K562 (cell line): Measurements from ENCODE around the gene ZNF791. TPM values are rescaled to one million over a fixed set of nuclear protein-coding genes. Genes with fewer than 3 reads are reported as not detected.
A peak's percentile ranks its signal among the peaks of the same experiment; 100 is the strongest.
"Not testable (repeated sequence)": the region's sequence is repeated elsewhere in the genome, so short reads cannot be mapped to it uniquely, and the experiment has no call there.

Experiments used
- ATAC-seq: fragments of 200-7000 bp; cut with Tn5 transposase; 3 replicates; pipeline ENCODE4 v1.9.1; 2020; ENCODE audit warnings: moderate library complexity
- BruUV-seq: library from RNA; stranded (reverse); fragments of 400-500 nt; replicated peaks from 2 replicates; lab custom pipeline; 2021; lab: Mats Ljungman, UMichigan
- CTCF ChIA-PET: fragments of 300-600 bp; formaldehyde crosslinking; extraction: SDS; loops from one replicate; lab custom pipeline; 2021; ENCODE audit warnings: low intra/inter-chr PET ratio; lab: Yijun Ruan, JAX
- POLR2A ChIA-PET: fragments of 300-600, 350-650 bp; sonication (Branson Sonifier 250); formaldehyde crosslinking; extraction: SDS; loops from one replicate; lab custom pipeline; 2021; ENCODE audit warnings: antibody characterized with exemption, inconsistent platforms; lab: Yijun Ruan, JAX
- DNase-seq, 4 experiments: peaks; one replicate each; pipeline versions ENCODE4 v3.0.0 to v3.0.0-alpha.2; 2011 to 2018; ENCODE audit warnings: low spot score in 3 of 4, mixed read lengths in 3 of 4; ENCODE audit errors: extremely low read depth in 1 of 4
- FAIRE-seq: peaks from 2 replicates; lab custom pipeline; 2011; peaks lifted over from hg19 to GRCh38; lab: Jason Lieb, UNC
- H2AFZ ChIP-seq: 2 replicates; pipeline ENCODE4 v1.6.0; 2011; ENCODE audit warnings: low read depth, low read length, control low read depth, inconsistent platforms
- H3K27ac ChIP-seq: fragments of 200-600 bp; 3 replicates; pipeline ENCODE4 v1.8.0; 2011; ENCODE audit warnings: low read depth, mild to moderate bottlenecking, control low read depth, inconsistent platforms, low read length, moderate library complexity, mixed read lengths; ENCODE audit errors: extremely low read depth
- H3K27me3 ChIP-seq, 2 experiments: fragments of 300-600 bp in 1 of 2; 2 replicates in 1 of 2; 3 replicates in 1 of 2; pipeline versions ENCODE4 v1.6.0 to v1.8.0; 2011; ENCODE audit warnings: inconsistent platforms in 2 of 2, low read length in 2 of 2, mild to moderate bottlenecking in 1 of 2, mixed read lengths in 1 of 2, moderate library complexity in 1 of 2; ENCODE audit not compliant: control insufficient read depth in 2 of 2, insufficient read depth in 2 of 2
- H3K36me3 ChIP-seq: fragments of 300-600 bp; 3 replicates; pipeline ENCODE4 v1.8.0; 2011; ENCODE audit warnings: mild to moderate bottlenecking, low read length, inconsistent platforms; ENCODE audit not compliant: control insufficient read depth, insufficient read depth
- H3K4me1 ChIP-seq, 2 experiments: fragments of 200-600 bp in 1 of 2; replicated peaks in 1 of 2; 2 replicates in 1 of 2; 3 replicates in 1 of 2; pipeline versions ENCODE4 v1.5.1 to v1.8.0; 2011; ENCODE audit warnings: inconsistent platforms in 2 of 2, low read length in 2 of 2, mild to moderate bottlenecking in 1 of 2, mixed read lengths in 1 of 2, moderate library complexity in 1 of 2; ENCODE audit not compliant: control insufficient read depth in 2 of 2, insufficient read depth in 2 of 2
- H3K4me2 ChIP-seq: 2 replicates; pipeline ENCODE4 v1.6.1; 2011; ENCODE audit warnings: low read length, control low read depth, inconsistent platforms, mixed read lengths; ENCODE audit not compliant: insufficient read depth
- H3K4me3 ChIP-seq: fragments of 200-600 bp; sonication (generic), shearing (Covaris generic); 2 replicates; pipeline ENCODE4 v1.5.1; 2016; ENCODE audit warnings: control low read depth, inconsistent platforms
- H3K79me2 ChIP-seq: fragments of 200-600 bp; 3 replicates; pipeline ENCODE4 v1.8.0; 2011; ENCODE audit warnings: low read length, inconsistent platforms; ENCODE audit not compliant: control insufficient read depth, insufficient read depth
- H3K9ac ChIP-seq, 2 experiments: 2 replicates each; pipeline versions ENCODE4 v1.6.0 to v1.6.1; 2011; ENCODE audit warnings: low read depth in 2 of 2, low read length in 2 of 2, control low read depth in 1 of 2, inconsistent platforms in 1 of 2, mild to moderate bottlenecking in 1 of 2, mixed read lengths in 1 of 2; ENCODE audit not compliant: insufficient read depth in 1 of 2
- H3K9me1 ChIP-seq: one replicate; pipeline ENCODE4 v1.6.0; 2011; ENCODE audit warnings: inconsistent platforms, mild to moderate bottlenecking, low read length, moderate library complexity; ENCODE audit not compliant: control insufficient read depth, insufficient read depth
- H3K9me3 ChIP-seq: replicated peaks from 2 replicates; pipeline ENCODE4 v1.5.1; 2011; ENCODE audit warnings: low read depth, low read length, inconsistent platforms; ENCODE audit not compliant: control insufficient read depth, insufficient read depth
- H4K20me1 ChIP-seq: replicated peaks from 2 replicates; pipeline ENCODE4 v1.6.1; 2011; ENCODE audit warnings: low read length, inconsistent platforms, mixed read lengths; ENCODE audit not compliant: control insufficient read depth, insufficient read depth
- EP400 ChIP-seq: fragments of 450-650 bp; IDR thresholded peaks from 2 replicates; pipeline ENCODE4 v1.6.1; 2017; ENCODE audit warnings: antibody characterized with exemption, mild to moderate bottlenecking, moderate library complexity
- MED1 ChIP-seq: sonication (generic); formaldehyde crosslinking; IDR thresholded peaks from 2 replicates; pipeline ENCODE4 v1.8.1; 2023; ENCODE audit warnings: missing genetic modification reagents, borderline replicate concordance
- POLR2A ChIP-seq: fragments of 450-650 bp; conservative IDR thresholded peaks from 2 replicates; pipeline ENCODE4 v1.6.1; 2016
- POLR2G ChIP-seq: fragments of 200-400 bp; formaldehyde crosslinking; IDR thresholded peaks from 2 replicates; pipeline ENCODE4 v1.6.1; 2017; ENCODE audit warnings: low read depth, mild to moderate bottlenecking, antibody characterized with exemption, low read length, moderate library complexity
- ZC3H4 ChIP-seq: sonication (generic); formaldehyde crosslinking; IDR thresholded peaks from 2 replicates; pipeline ENCODE4 v1.9.0; 2021; ENCODE audit warnings: missing genetic modification reagents, borderline replicate concordance
- WGBS: fragments of 100-300 bp; shearing (Covaris generic); methylation state at CpG from one replicate; pipeline ENCODE4 v1.1.6; 2016; ENCODE audit warnings: low coverage, mixed read lengths; ENCODE audit not compliant: insufficient coverage; ENCODE audit errors: missing lambda C conversion rate; 5-methylcytosine and 5-hydroxymethylcytosine counted together
- in situ Hi-C: fragments of 300-500 bp; cut with MboI; formaldehyde crosslinking; loops from 4 replicates; pipeline ENCODE4 v1.15.0; 2018; ENCODE audit warnings: inconsistent platforms, mixed read lengths
- intact Hi-C: fragments of 100-400 bp; cut with micrococcal nuclease; formaldehyde crosslinking; loops from 2 replicates; pipeline ENCODE4 v1.14.2; 2022
- polyA plus RNA-seq, 8 experiments: library from polyadenylated mRNA; depleted of rRNA in 4 of 8; stranded (reverse) in 5 of 8; unstranded in 3 of 8; fragments of >200 nt; fragmentation: Nextera tagmentation in 2 of 8; fragmentation: Illumina TruSeq in 1 of 8; extraction: Ambion mirVana in 2 of 8; extraction: Trizol in 1 of 8; gene quantifications; 2 replicates each; pipeline versions ENCODE4 v1.2.1 to v1.2.3, GENCODE V29; 2011 to 2014; ENCODE audit warnings: inconsistent platforms in 1 of 8, missing spikeins in 1 of 8
- total RNA-seq, 7 experiments: library from RNA; depleted of rRNA in 6 of 7; stranded (reverse); fragments of >200 nt in 6 of 7; fragmentation: Illumina TruSeq in 2 of 7; extraction: Trizol in 2 of 7; gene quantifications; 2 replicates each; pipeline versions ENCODE4 v1.2.1 to v1.2.3, GENCODE V29; 2011 to 2021; ENCODE audit warnings: low replicate concordance in 1 of 7

ZNF791 gene
- total and polyA plus RNA-seq, 9 of the 15 experiments (the other 6 are each of a cell fraction or from before 2014, with no cell fraction given) = 7.8 to 22.7 (median 13.1) TPM

DNA sequence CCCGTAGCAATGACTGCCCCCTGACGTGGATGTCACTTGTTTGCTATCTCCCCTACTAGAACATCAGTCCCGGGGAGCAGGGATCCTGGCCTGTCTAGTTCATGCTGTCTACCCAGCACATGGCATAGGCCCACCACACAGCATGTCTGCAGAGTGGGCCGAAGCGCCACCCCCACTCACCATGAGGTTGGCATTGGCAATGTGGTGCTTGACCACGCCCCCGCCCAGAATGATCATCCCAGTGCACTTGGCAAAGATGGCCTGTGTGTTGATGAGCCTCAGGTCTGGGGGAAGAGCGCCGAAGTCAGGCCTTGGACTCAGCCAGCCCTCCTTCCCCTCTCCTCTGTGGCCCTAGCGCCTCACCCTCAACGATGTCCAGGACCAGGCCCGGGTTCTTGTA lies 66.2 kb downstream of the ZNF791 start:
- no peaks in the 10 kb centered on the region; the same call in none of the 2 replicates for H4K20me1 ChIP-seq
- no peaks in the 10 kb centered on the region for H3K9me1 ChIP-seq
- H3K36me3 ChIP-seq = peaks cover 75% of the 10 kb centered on the region
- peak overlapping the region in 1 of 2 experiments; percentile 53; a peak in 1 of 4 replicates for H3K9ac ChIP-seq
- FAIRE-seq = no peak
- no peak overlapping the region for H3K27ac ChIP-seq
- no peak for ATAC-seq
- no peak overlapping the region for H2AFZ ChIP-seq
- no peaks in the 10 kb centered on the region for H3K27me3 ChIP-seq
- DNase-seq = no peak
- intact Hi-C loops (no loop called here), in situ Hi-C loops (loop anchor here (10.0 kb wide), 1 partner anchor 472 kb away; no protein-coding TSS in a partner anchor)
- TF ChIP-seq POLR2G = peak; percentile 55
- TF ChIP-seq POLR2A = peak; percentile 40; the same call in 1 of the 2 replicates
- 0 out of 2 replicates have a peak, but pooled peaks have one; percentile 42 for TF ChIP-seq ZC3H4 (CRISPR knock-in tag)
- no peak for TF ChIP-seq EP400
- TF ChIP-seq MED1 (CRISPR knock-in tag) = 0 out of 2 replicates have a peak, but pooled peaks have one; percentile 36
- no peak overlapping the region for H3K4me3 ChIP-seq
- WGBS = 97% methylated on average over 7 of the region's 12 CpGs
- H3K4me2 ChIP-seq = no peak overlapping the region
- BruUV-seq = no TSS peak
- H3K79me2 ChIP-seq = peaks cover 13% of the 10 kb centered on the region
- no peaks in the 10 kb centered on the region for H3K9me3 ChIP-seq
- ChIA-PET POLR2A (interaction anchor here (0.5 to 1.6 kb wide), 3 partner anchors 9 to 123 kb away, joined by 4 to 5 read pairs (median 4); no protein-coding TSS in a partner anchor), CTCF (no interaction called here)
- H3K4me1 ChIP-seq = peaks cover 0 to 25% of the 10 kb centered on the region in 2 experiments; a peak in 3 of 5 replicates

- H2AFZ ChIP-seq, intact Hi-C loops, FAIRE-seq, ATAC-seq, BruUV-seq, H3K9me1 ChIP-seq, H3K4me3 ChIP-seq, DNase-seq, H4K20me1 ChIP-seq, CTCF ChIA-PET, H3K27me3 ChIP-seq, H3K4me2 ChIP-seq, H3K9me3 ChIP-seq, H3K27ac ChIP-seq, H3K9ac ChIP-seq: not testable (repeated sequence)
- POLR2A ChIA-PET = interaction anchor here (0.6 to 4.7 kb wide), 4 partner anchors 8 to 192 kb away, joined by 3 to 39 read pairs (median 4); a partner anchor contains a TSS
- Histone ChIP-seq H3K36me3 (peaks cover 67% of the 10 kb centered on the region), H3K79me2 (peaks cover 13% of the 10 kb centered on the region), H3K4me1 (peaks cover 0 to 30% of the 10 kb centered on the region in 2 experiments; a peak in 3 of 5 replicates)
- 96% methylated on average over 4 of the region's 5 CpGs for WGBS
- in situ Hi-C loops = loop anchor here (10.0 kb wide), 1 partner anchor 473 kb away; no protein-coding TSS in a partner anchor
Measured at GRCh38 chr19:12678039-12678438, 67.3 kb downstream of the ZNF791 start.
